ENCODE measurements around the gene POLA2. TPM values are rescaled to one million over a fixed set of nuclear protein-coding genes. Genes with fewer than 3 reads are reported as not detected.

The POLA2 gene
- total and polyA plus RNA-seq, 4 donors: 1.5 to 6.1 (median 3.2) TPM

- 81% methylated on average over 4 of the region's 4 CpGs for WGBS
- no peak for TF ChIP-seq GABPA (IDR thresholded peaks at IDR 0.05 in 1 of 2, conservative IDR thresholded peaks at IDR 0.05 in 1 of 2)
- TF ChIP-seq FOXA1 (IDR thresholded peaks at IDR 0.05): no peak
- TF ChIP-seq NR2F2 (IDR thresholded peaks at IDR 0.05): no peak
- TF ChIP-seq HNF4G (IDR thresholded peaks at IDR 0.05): no peak
- TF ChIP-seq TAF1 (conservative IDR thresholded peaks at IDR 0.05): no peak
- TF ChIP-seq JUND (IDR thresholded peaks at IDR 0.05): no peak
- TF ChIP-seq ZBTB33 (IDR thresholded peaks at IDR 0.05): no peak
- no peak for TF ChIP-seq RAD21 (IDR thresholded peaks at IDR 0.05)
- no peak for TF ChIP-seq YY1 (IDR thresholded peaks at IDR 0.05)
- TF ChIP-seq SP1 (IDR thresholded peaks at IDR 0.05): no peak
- Histone ChIP-seq H3K27me3 (ENCODE audit: control insufficient read depth in 4 of 4, insufficient read depth in 4 of 4, low read length in 3 of 4) (no peaks in the 10 kb centered on the region), H3K4me1 (ENCODE audit: control insufficient read depth in 4 of 4, insufficient read depth in 4 of 4, low read length in 3 of 4) (peaks cover 0 to 12% (median 8%) of the 10 kb centered on the region in 4 donors), H3K9me3 (ENCODE audit: control insufficient read depth in 4 of 4, low read length in 3 of 4) (no peaks in the 10 kb centered on the region), H3K4me3 (ENCODE audit: low read depth in 1 of 3, low read length in 3 of 3) (no peak overlapping the region), H3K36me3 (ENCODE audit: control insufficient read depth in 4 of 4, insufficient read depth in 3 of 4, low read depth in 1 of 4, low read length in 3 of 4) (peaks cover 0 to 20% (median 12%) of the 10 kb centered on the region in 4 donors), H3K27ac (ENCODE audit: low read depth in 1 of 2, low read length in 2 of 2) (peak overlapping the region; percentile 32 to 52), H3K9ac (ENCODE audit: low read depth in 1 of 2, low read length in 2 of 2) (no peak overlapping the region)
- no peak for DNase-seq (ENCODE audit: low spot score)
Measured at GRCh38 chr11:65280646-65281045, 18.9 kb downstream of the POLA2 start.

GRCh38 chr11:65286686-65287085 lies 24.9 kb downstream of the POLA2 start:
- Histone ChIP-seq H3K27me3 (ENCODE audit: control insufficient read depth in 4 of 4, insufficient read depth in 4 of 4, low read length in 3 of 4) (no peaks in the 10 kb centered on the region), H3K4me1 (ENCODE audit: control insufficient read depth in 4 of 4, insufficient read depth in 4 of 4, low read length in 3 of 4) (peaks cover 0 to 3% (median 0%) of the 10 kb centered on the region in 4 donors), H3K4me3 (ENCODE audit: low read depth in 1 of 3, low read length in 3 of 3) (no peak overlapping the region), H3K27ac (ENCODE audit: low read depth in 1 of 2, low read length in 2 of 2) (no peak overlapping the region), H3K36me3 (ENCODE audit: control insufficient read depth in 4 of 4, insufficient read depth in 3 of 4, low read depth in 1 of 4, low read length in 3 of 4) (peaks cover 0 to 17% (median 10%) of the 10 kb centered on the region in 4 donors), H3K9ac (ENCODE audit: low read depth in 1 of 2, low read length in 2 of 2) (no peak overlapping the region), H3K9me3 (ENCODE audit: control insufficient read depth in 4 of 4, low read length in 3 of 4) (no peaks in the 10 kb centered on the region)
- WGBS: 91% methylated on average over 4 of the region's 4 CpGs
- no peak for TF ChIP-seq HNF4A (conservative IDR thresholded peaks at IDR 0.05)
- no peak for TF ChIP-seq SP1 (IDR thresholded peaks at IDR 0.05)
- no peak for TF ChIP-seq NR2F2 (IDR thresholded peaks at IDR 0.05)
- TF ChIP-seq CTCF (IDR thresholded peaks at IDR 0.05; ENCODE audit: low read depth, low read length, missing input control): no peak
- TF ChIP-seq REST (IDR thresholded peaks at IDR 0.05): no peak
- no peak for TF ChIP-seq EGR1 (IDR thresholded peaks at IDR 0.05; ENCODE audit: low read depth in 2 of 2)
- TF ChIP-seq YY1 (IDR thresholded peaks at IDR 0.05): no peak
- TF ChIP-seq MAX (IDR thresholded peaks at IDR 0.05): no peak
- no peak for TF ChIP-seq ATF3 (IDR thresholded peaks at IDR 0.05)
- TF ChIP-seq RAD21 (IDR thresholded peaks at IDR 0.05): no peak
- TF ChIP-seq TAF1 (conservative IDR thresholded peaks at IDR 0.05): no peak
- TF ChIP-seq JUND (IDR thresholded peaks at IDR 0.05): no peak
- no peak for TF ChIP-seq HNF4G (IDR thresholded peaks at IDR 0.05)
- DNase-seq (ENCODE audit: low spot score): no peak
